ENCODE measurements around the gene TMEM98. TPM values are rescaled to one million over a fixed set of nuclear protein-coding genes. Genes with fewer than 3 reads are reported as not detected.

TMEM98 gene
- total and polyA plus RNA-seq, 2 of the 4 experiments (the other 2 are of a cell fraction) = 173 to 195 TPM

GRCh38 chr17:32980230-32980629 is 52.3 kb downstream of the TMEM98 start:
- Histone ChIP-seq H3K36me3 (ENCODE audit: control insufficient read depth, insufficient read depth, low read length) (no peaks in the 10 kb centered on the region), H3K4me2 (ENCODE audit: low read depth, low read length) (no peak overlapping the region), H3K27me3 (ENCODE audit: control insufficient read depth, insufficient read depth, low read length) (no peaks in the 10 kb centered on the region), H4K91ac (ENCODE audit: insufficient read depth, low read depth, low read length) (no peak overlapping the region), H2BK120ac (ENCODE audit: low read depth, low read length) (no peak overlapping the region), H3K4me3 (ENCODE audit: insufficient read depth, low read depth, low read length) (no peak overlapping the region), H2AK9ac (replicated peaks; ENCODE audit: low read depth, low read length, poor library complexity) (no peak overlapping the region), H3K9ac (ENCODE audit: low read depth, low read length) (no peak overlapping the region), H2AFZ (replicated peaks; ENCODE audit: low read length, poor library complexity) (no peak overlapping the region), H3K56ac (ENCODE audit: extremely low read depth, insufficient read depth, low read length) (no peak overlapping the region), H3K9me1 (ENCODE audit: insufficient read depth, low read length) (no peaks in the 10 kb centered on the region), H3K23ac (ENCODE audit: low read depth, low read length) (no peak overlapping the region), H3K14ac (replicated peaks; ENCODE audit: low read depth, low read length) (no peak overlapping the region), H3K79me1 (ENCODE audit: low read depth in 1 of 2, low read length in 2 of 2) (no peaks in the 10 kb centered on the region), H4K20me1 (ENCODE audit: insufficient read depth, low read length) (no peaks in the 10 kb centered on the region), H3K4ac (ENCODE audit: low read depth, low read length) (no peak overlapping the region), H3K4me1 (ENCODE audit: control insufficient read depth, insufficient read depth, low read length) (no peaks in the 10 kb centered on the region), H4K8ac (ENCODE audit: low read depth in 2 of 2, low read length in 2 of 2) (no peak overlapping the region), H2AK5ac (ENCODE audit: low read depth, low read length) (no peak overlapping the region), H4K5ac (ENCODE audit: low read depth, low read length) (no peak overlapping the region), H2BK15ac (ENCODE audit: low read depth, low read length) (no peak overlapping the region), H2BK20ac (ENCODE audit: low read depth, low read length) (no peak overlapping the region), H3K18ac (ENCODE audit: low read depth, low read length) (no peak overlapping the region), H2BK5ac (ENCODE audit: low read depth, low read length, poor library complexity, severe bottlenecking) (no peak overlapping the region), H3K9me3 (ENCODE audit: control insufficient read depth, insufficient read depth, low read length) (no peaks in the 10 kb centered on the region), H3K27ac (ENCODE audit: insufficient read depth, low read length) (no peak overlapping the region)
- CTCF ChIA-PET = no interaction called here
- ATAC-seq (ENCODE audit: low read depth) = no peak
- no CpG with 5 or more reads among the region's 2 CpGs for WGBS, 2 experiments (ENCODE audit: extremely low coverage in 2 of 2, insufficient read length in 1 of 2)
- dilution Hi-C loops (cut with HindIII; ENCODE audit: low sequenced_read_pairs, unreplicated experiment) (no loop called here), in situ Hi-C loops (cut with MboI; ENCODE audit: low sequenced_read_pairs) (no loop called here), intact Hi-C loops (cut with micrococcal nuclease) (no loop called here)
- TF ChIP-seq BHLHE40 (IDR thresholded peaks at IDR 0.05; ENCODE audit: low read depth, low read length) (no peak), CEBPB (IDR thresholded peaks at IDR 0.05; ENCODE audit: low read depth, low read length) (no peak), RFX5 (IDR thresholded peaks at IDR 0.05; ENCODE audit: low read depth, low read length) (no peak), FOS (IDR thresholded peaks at IDR 0.05; ENCODE audit: low read depth, low read length) (no peak), CHD1 (IDR thresholded peaks at IDR 0.05; ENCODE audit: low read depth, low read length) (no peak), SMC3 (IDR thresholded peaks at IDR 0.05; ENCODE audit: low read depth, low read length) (no peak), RCOR1 (IDR thresholded peaks at IDR 0.05; ENCODE audit: insufficient replicate concordance, low read length) (no peak), RAD21 (IDR thresholded peaks at IDR 0.05; ENCODE audit: low read length) (no peak), MXI1 (IDR thresholded peaks at IDR 0.05; ENCODE audit: borderline replicate concordance, low read depth, low read length) (no peak), MAZ (IDR thresholded peaks at IDR 0.05; ENCODE audit: borderline replicate concordance, low read depth, low read length) (no peak), NFE2L2 (IDR thresholded peaks at IDR 0.05; ENCODE audit: low read depth, low read length) (no peak), CTCF (conservative IDR thresholded peaks at IDR 0.05; ENCODE audit: low read depth, low read length) (no peak)
- TF ChIP-seq, protein P1, sequence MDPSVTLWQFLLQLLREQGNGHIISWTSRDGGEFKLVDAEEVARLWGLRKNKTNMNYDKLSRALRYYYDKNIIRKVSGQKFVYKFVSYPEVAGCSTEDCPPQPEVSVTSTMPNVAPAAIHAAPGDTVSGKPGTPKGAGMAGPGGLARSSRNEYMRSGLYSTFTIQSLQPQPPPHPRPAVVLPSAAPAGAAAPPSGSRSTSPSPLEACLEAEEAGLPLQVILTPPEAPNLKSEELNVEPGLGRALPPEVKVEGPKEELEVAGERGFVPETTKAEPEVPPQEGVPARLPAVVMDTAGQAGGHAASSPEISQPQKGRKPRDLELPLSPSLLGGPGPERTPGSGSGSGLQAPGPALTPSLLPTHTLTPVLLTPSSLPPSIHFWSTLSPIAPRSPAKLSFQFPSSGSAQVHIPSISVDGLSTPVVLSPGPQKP (IDR thresholded peaks at IDR 0.05; ENCODE audit: borderline replicate concordance, low read depth, low read length) = no peak
- TF ChIP-seq, protein P2, sequence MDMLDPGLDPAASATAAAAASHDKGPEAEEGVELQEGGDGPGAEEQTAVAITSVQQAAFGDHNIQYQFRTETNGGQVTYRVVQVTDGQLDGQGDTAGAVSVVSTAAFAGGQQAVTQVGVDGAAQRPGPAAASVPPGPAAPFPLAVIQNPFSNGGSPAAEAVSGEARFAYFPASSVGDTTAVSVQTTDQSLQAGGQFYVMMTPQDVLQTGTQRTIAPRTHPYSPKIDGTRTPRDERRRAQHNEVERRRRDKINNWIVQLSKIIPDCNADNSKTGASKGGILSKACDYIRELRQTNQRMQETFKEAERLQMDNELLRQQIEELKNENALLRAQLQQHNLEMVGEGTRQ (IDR thresholded peaks at IDR 0.05; ENCODE audit: low read depth, low read length) = no peak
- POLR2A ChIA-PET (ENCODE audit: unreplicated experiment) = no interaction called here
- DNase-seq = no peak
- no TSS peak for BruUV-seq (replicated peaks)

All from IMR-90 (cell line).